ENCODE results near the gene ADAM8.

GRCh38 chr10:133227256-133227655 lies 49.4 kb downstream of the ADAM8 start:
- TF ChIP-seq POLR2A (IDR thresholded peaks at IDR 0.05) (no peak), CTCF (IDR thresholded peaks at IDR 0.05) (no peak)
